K562 (cell line): Measurements from ENCODE around the gene PGLYRP4. TPM values are rescaled to one million over a fixed set of nuclear protein-coding genes. Genes with fewer than 3 reads are reported as not detected.

Experiments
- CBFA2T3 ChIP-seq: fragments of 450-650 bp; IDR thresholded peaks from 2 replicates; pipeline ENCODE4 v1.6.1; 2017
- CBX3 ChIP-seq, 2 experiments: IDR thresholded peaks; 1 replicate in 1 of 2; 2 replicates in 1 of 2; pipeline ENCODE4 v1.6.1; 2012; ENCODE audit warnings: inconsistent platforms in 2 of 2, low read length in 2 of 2, borderline replicate concordance in 1 of 2, control low read depth in 1 of 2
- CREB1 ChIP-seq, 2 experiments: sonication (generic) in 1 of 2; formaldehyde crosslinking in 1 of 2; IDR thresholded peaks; 2 replicates each; pipeline versions ENCODE4 v1.6.1 to v1.8.0; 2012 to 2022; ENCODE audit warnings: inconsistent platforms in 1 of 2, mild to moderate bottlenecking in 1 of 2, missing genetic modification reagents in 1 of 2, moderate library complexity in 1 of 2
- CXXC5 ChIP-seq: fragments of 250-450 bp; sonication (Bioruptor Pico); IDR thresholded peaks from 2 replicates; pipeline ENCODE4 v1.8.0; 2022; ENCODE audit warnings: inconsistent platforms, mild to moderate bottlenecking, moderate library complexity
- MTA2 ChIP-seq: fragments of 450-650 bp; IDR thresholded peaks from 2 replicates; pipeline ENCODE4 v1.6.1; 2016; ENCODE audit warnings: low read depth
- NFE2L1 ChIP-seq: fragments of 450-650 bp; IDR thresholded peaks from 2 replicates; pipeline ENCODE4 v1.6.1; 2016; ENCODE audit warnings: missing genetic modification characterization, low read depth, mild to moderate bottlenecking, missing compliant biosample characterization, moderate library complexity, borderline replicate concordance
- ZBTB7A ChIP-seq: IDR thresholded peaks from 2 replicates; pipeline ENCODE4 v1.6.1; 2011; ENCODE audit warnings: low read depth, mild to moderate bottlenecking, low read length, moderate library complexity, borderline replicate concordance; ENCODE audit not compliant: control insufficient read depth
- ZNF354B ChIP-seq: fragments of 250-450 bp; sonication (Bioruptor Pico); IDR thresholded peaks from 2 replicates; pipeline ENCODE4 v1.4.0; 2020
- ZNF764 ChIP-seq: fragments of 250-450 bp; sonication (Bioruptor Pico); IDR thresholded peaks from 2 replicates; pipeline ENCODE4 v1.4.0; 2020; ENCODE audit warnings: low read depth, mild to moderate bottlenecking, moderate library complexity
- polyA plus RNA-seq, 8 experiments: library from polyadenylated mRNA; depleted of rRNA in 4 of 8; stranded (reverse) in 5 of 8; unstranded in 3 of 8; fragments of >200 nt; fragmentation: Nextera tagmentation in 2 of 8; fragmentation: Illumina TruSeq in 1 of 8; extraction: Ambion mirVana in 2 of 8; extraction: Trizol in 1 of 8; gene quantifications; 2 replicates each; pipeline versions ENCODE4 v1.2.1 to v1.2.3, GENCODE V29; 2011 to 2014; ENCODE audit warnings: inconsistent platforms in 1 of 8, missing spikeins in 1 of 8
- total RNA-seq, 7 experiments: library from RNA; depleted of rRNA in 6 of 7; stranded (reverse); fragments of >200 nt in 6 of 7; fragmentation: Illumina TruSeq in 2 of 7; extraction: Trizol in 2 of 7; gene quantifications; 2 replicates each; pipeline versions ENCODE4 v1.2.1 to v1.2.3, GENCODE V29; 2011 to 2021; ENCODE audit warnings: low replicate concordance in 1 of 7
- TF ChIP-seq, protein P1 (sequence below): fragments of 450-650 bp; formaldehyde crosslinking; conservative IDR thresholded peaks from 2 replicates; pipeline ENCODE4 v1.4.0; 2022; ENCODE audit warnings: mild to moderate bottlenecking, missing genetic modification characterization
- TF ChIP-seq, protein P2 (sequence below), 2 experiments: fragments of 450-650 bp in 1 of 2; sonication (generic) in 1 of 2; formaldehyde crosslinking in 1 of 2; IDR thresholded peaks; 2 replicates each; pipeline versions ENCODE4 v1.7.1 to v1.9.0; 2016 to 2022; ENCODE audit warnings: inconsistent platforms in 1 of 2, mild to moderate bottlenecking in 1 of 2, missing genetic modification reagents in 1 of 2
- TF ChIP-seq, protein P3 (sequence below): fragments of 450-650 bp; IDR thresholded peaks from one replicate; pipeline ENCODE4 v1.6.1; 2018; ENCODE audit warnings: mild to moderate bottlenecking, moderate library complexity; ENCODE audit not compliant: partially characterized antibody

PGLYRP4 gene
- total and polyA plus RNA-seq, 9 of the 15 experiments (the other 6 are each of a cell fraction or from before 2014, with no cell fraction given): 0.06 to 0.13 (median 0.11) TPM; not detected in 6

DNA sequence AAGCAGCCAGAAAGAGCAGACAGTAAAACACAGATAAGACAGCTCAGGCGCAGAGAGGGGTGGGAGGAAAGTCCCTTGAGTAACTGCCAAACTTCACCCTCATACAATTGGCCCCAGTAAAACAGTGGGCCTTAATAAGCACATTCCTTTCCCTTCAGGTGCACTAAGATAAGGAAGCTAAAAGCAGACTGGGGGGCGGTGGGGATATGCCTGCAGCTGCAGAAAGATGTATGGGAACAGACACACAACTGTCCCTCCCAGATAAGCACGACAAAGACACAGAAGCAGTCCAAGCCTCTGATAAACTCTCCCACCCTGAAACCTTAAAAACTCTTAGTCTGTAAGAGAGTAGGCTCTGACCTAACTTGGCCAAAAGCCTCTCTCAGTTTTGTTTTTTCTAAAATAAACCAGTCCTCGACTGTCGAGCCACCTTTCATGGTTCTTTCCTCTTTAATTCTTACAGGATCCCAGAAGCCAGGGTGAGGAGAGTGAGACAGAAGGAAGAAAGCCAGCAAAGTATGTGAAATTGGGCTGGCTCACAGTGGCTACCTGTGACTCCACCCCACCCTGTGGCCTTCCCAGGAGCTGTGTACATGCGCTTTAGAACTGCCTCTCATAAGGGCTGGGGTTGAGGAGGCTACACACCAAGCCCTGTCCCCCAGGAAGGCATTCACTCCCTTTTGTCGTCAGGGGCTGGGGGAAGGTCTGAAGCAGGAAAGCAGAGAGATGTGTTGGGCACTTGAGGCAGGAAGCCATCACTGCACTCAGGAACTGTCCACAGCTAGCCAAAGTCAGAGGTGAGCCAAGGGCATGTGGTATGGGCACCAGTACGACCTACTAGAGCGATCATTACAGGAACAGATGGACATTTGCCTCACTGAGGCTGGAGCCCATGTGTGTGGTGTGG, 4.6 kb downstream of the PGLYRP4 start (continued):
- TF ChIP-seq, protein P1, sequence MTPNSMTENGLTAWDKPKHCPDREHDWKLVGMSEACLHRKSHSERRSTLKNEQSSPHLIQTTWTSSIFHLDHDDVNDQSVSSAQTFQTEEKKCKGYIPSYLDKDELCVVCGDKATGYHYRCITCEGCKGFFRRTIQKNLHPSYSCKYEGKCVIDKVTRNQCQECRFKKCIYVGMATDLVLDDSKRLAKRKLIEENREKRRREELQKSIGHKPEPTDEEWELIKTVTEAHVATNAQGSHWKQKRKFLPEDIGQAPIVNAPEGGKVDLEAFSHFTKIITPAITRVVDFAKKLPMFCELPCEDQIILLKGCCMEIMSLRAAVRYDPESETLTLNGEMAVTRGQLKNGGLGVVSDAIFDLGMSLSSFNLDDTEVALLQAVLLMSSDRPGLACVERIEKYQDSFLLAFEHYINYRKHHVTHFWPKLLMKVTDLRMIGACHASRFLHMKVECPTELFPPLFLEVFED (CRISPR knock-in tag): peak; percentile 89; the same call in 1 of the 2 replicates
- peak; percentile 92 for TF ChIP-seq CXXC5 (CRISPR knock-in tag)
- TF ChIP-seq MTA2: peak; percentile 100
- TF ChIP-seq CREB1 (IDR thresholded peaks at IDR 0.05): peak; percentile 80
- no peak; the same call in 1 of the 2 replicates for TF ChIP-seq CREB1 (CRISPR knock-in tag; IDR thresholded peaks at IDR 0.05)
- TF ChIP-seq, protein P2, sequence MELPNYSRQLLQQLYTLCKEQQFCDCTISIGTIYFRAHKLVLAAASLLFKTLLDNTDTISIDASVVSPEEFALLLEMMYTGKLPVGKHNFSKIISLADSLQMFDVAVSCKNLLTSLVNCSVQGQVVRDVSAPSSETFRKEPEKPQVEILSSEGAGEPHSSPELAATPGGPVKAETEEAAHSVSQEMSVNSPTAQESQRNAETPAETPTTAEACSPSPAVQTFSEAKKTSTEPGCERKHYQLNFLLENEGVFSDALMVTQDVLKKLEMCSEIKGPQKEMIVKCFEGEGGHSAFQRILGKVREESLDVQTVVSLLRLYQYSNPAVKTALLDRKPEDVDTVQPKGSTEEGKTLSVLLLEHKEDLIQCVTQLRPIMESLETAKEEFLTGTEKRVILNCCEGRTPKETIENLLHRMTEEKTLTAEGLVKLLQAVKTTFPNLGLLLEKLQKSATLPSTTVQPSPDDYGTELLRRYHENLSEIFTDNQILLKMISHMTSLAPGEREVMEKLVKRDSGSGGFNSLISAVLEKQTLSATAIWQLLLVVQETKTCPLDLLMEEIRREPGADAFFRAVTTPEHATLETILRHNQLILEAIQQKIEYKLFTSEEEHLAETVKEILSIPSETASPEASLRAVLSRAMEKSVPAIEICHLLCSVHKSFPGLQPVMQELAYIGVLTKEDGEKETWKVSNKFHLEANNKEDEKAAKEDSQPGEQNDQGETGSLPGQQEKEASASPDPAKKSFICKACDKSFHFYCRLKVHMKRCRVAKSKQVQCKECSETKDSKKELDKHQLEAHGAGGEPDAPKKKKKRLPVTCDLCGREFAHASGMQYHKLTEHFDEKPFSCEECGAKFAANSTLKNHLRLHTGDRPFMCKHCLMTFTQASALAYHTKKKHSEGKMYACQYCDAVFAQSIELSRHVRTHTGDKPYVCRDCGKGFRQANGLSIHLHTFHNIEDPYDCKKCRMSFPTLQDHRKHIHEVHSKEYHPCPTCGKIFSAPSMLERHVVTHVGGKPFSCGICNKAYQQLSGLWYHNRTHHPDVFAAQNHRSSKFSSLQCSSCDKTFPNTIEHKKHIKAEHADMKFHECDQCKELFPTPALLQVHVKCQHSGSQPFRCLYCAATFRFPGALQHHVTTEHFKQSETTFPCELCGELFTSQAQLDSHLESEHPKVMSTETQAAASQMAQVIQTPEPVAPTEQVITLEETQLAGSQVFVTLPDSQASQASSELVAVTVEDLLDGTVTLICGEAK (IDR thresholded peaks at IDR 0.05): 0 out of 2 replicates have a peak, but pooled peaks have one; percentile 31
- TF ChIP-seq, protein P2 (CRISPR knock-in tag; IDR thresholded peaks at IDR 0.05): no peak
- TF ChIP-seq, protein P3, sequence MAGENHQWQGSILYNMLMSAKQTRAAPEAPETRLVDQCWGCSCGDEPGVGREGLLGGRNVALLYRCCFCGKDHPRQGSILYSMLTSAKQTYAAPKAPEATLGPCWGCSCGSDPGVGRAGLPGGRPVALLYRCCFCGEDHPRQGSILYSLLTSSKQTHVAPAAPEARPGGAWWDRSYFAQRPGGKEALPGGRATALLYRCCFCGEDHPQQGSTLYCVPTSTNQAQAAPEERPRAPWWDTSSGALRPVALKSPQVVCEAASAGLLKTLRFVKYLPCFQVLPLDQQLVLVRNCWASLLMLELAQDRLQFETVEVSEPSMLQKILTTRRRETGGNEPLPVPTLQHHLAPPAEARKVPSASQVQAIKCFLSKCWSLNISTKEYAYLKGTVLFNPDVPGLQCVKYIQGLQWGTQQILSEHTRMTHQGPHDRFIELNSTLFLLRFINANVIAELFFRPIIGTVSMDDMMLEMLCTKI: no peak
- TF ChIP-seq NFE2L1 (tag): 0 out of 2 replicates have a peak, but pooled peaks have one; percentile 14
- no peak for TF ChIP-seq ZNF764 (CRISPR knock-in tag)
- TF ChIP-seq ZBTB7A: peak; percentile 57; the same call in 1 of the 2 replicates
- TF ChIP-seq CBFA2T3: peak; percentile 100
- peak in 1 of 2 experiments; percentile 83; a peak in 1 of 3 replicates for TF ChIP-seq CBX3 (IDR thresholded peaks at IDR 0.05; ENCODE audit: borderline replicate concordance in 1 of 2, low read length in 2 of 2)
- TF ChIP-seq ZNF354B (CRISPR knock-in tag): peak; percentile 67; the same call in 1 of the 2 replicates
- TF ChIP-seq, all 486 proteins: peak for 196
